ENCODE data around the gene TMEM178B. TPM values are rescaled to one million over a fixed set of nuclear protein-coding genes. Genes with fewer than 3 reads are reported as not detected.

The TMEM178B gene
- total and polyA plus RNA-seq, 10 of the 15 experiments (the other 5 are each of a cell fraction or from before 2014, with no cell fraction given): 0.01 to 1.1 (median 0.04) TPM; not detected in 2

DNA sequence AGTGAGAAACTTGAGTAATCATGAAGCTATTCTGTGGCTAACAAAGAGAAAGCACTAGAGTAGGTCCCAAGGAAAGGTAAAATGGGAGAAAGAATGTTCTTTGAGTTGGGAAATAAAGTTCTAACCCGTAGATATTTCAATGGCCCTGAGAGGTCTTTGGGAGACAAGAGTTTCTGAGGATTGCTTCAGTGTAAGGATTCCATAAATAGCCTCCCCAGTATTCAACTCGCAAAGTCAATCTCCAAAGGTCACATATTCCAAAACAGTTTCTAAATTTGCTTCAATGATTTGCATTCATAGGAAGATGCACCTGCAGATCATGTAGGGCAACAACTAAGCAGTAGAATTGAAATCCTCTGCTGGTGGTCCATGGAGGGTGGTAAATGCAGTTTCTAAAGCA lies 238.5 kb downstream of the TMEM178B start:
- RAD21 ChIA-PET (ENCODE audit: unreplicated experiment): no interaction called here
- in situ Hi-C loops (cut with MboI): no loop called here
- TF ChIP-seq POLR2AphosphoS5 (IDR thresholded peaks at IDR 0.05; ENCODE audit: low read length) (no peak), BMI1 (IDR thresholded peaks at IDR 0.05; ENCODE audit: borderline replicate concordance) (no peak), ZNF207 (IDR thresholded peaks at IDR 0.05; ENCODE audit: borderline replicate concordance) (no peak), RAD51 (IDR thresholded peaks at IDR 0.05) (no peak), SREBF1 (IDR thresholded peaks at IDR 0.05; ENCODE audit: low read length) (no peak)
- TF ChIP-seq, protein P1, sequence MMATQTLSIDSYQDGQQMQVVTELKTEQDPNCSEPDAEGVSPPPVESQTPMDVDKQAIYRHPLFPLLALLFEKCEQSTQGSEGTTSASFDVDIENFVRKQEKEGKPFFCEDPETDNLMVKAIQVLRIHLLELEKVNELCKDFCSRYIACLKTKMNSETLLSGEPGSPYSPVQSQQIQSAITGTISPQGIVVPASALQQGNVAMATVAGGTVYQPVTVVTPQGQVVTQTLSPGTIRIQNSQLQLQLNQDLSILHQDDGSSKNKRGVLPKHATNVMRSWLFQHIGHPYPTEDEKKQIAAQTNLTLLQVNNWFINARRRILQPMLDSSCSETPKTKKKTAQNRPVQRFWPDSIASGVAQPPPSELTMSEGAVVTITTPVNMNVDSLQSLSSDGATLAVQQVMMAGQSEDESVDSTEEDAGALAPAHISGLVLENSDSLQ (IDR thresholded peaks at IDR 0.05): no peak
- no TSS peak for BruUV-seq (replicated peaks)
- no peak overlapping the region for H3K4me2 ChIP-seq (ENCODE audit: control insufficient read depth, insufficient read depth)
- H3K79me2 ChIP-seq (ENCODE audit: control insufficient read depth, insufficient read depth, low read length): no peaks in the 10 kb centered on the region
- intact Hi-C loops (cut with micrococcal nuclease; ENCODE audit: unreplicated experiment): loop anchor here (10.0 kb wide), 1 partner anchor 222 kb away; no protein-coding TSS in a partner anchor
- DNase-seq (ENCODE audit: low read depth, low spot score) (no peak), ATAC-seq (no peak), FAIRE-seq (no peak)
- POLR2A ChIA-PET: no interaction called here
- no peak overlapping the region for H2AFZ ChIP-seq (ENCODE audit: control insufficient read depth, low read depth, low read length)
- H3K9me3 ChIP-seq (replicated peaks; ENCODE audit: control insufficient read depth, insufficient read depth, low read length): no peaks in the 10 kb centered on the region
- no peak overlapping the region for H3K4me3 ChIP-seq
- CTCF ChIA-PET: interaction anchor here (0.6 kb wide), 1 partner anchor 244 kb away, joined by 5 read pairs; no protein-coding TSS in a partner anchor
- SMC1A ChIA-PET (ENCODE audit: uncharacterized antibody, unreplicated experiment): no interaction called here
- H3K36me3 ChIP-seq (ENCODE audit: control insufficient read depth in 2 of 2, insufficient read depth in 2 of 2, low read length in 1 of 2): no peaks in the 10 kb centered on the region
- H3K4me1 ChIP-seq (ENCODE audit: control insufficient read depth, insufficient read depth, low read length): no peaks in the 10 kb centered on the region
- no peaks in the 10 kb centered on the region for H3K27me3 ChIP-seq (replicated peaks in 1 of 2; ENCODE audit: control insufficient read depth in 2 of 2, insufficient read depth in 2 of 2, low read length in 1 of 2)
- no peak overlapping the region for H3K9ac ChIP-seq (ENCODE audit: control insufficient read depth, insufficient read depth, low read length)
- H4K20me1 ChIP-seq (ENCODE audit: control insufficient read depth, insufficient read depth): no peaks in the 10 kb centered on the region
- WGBS (ENCODE audit: insufficient coverage, insufficient replicate concordance, low lambda C conversion rate, missing lambda C conversion rate): 21% methylated on average over 2 of the region's 2 CpGs
- H3K27ac ChIP-seq (ENCODE audit: control insufficient read depth, insufficient read depth): no peak overlapping the region

DNA sequence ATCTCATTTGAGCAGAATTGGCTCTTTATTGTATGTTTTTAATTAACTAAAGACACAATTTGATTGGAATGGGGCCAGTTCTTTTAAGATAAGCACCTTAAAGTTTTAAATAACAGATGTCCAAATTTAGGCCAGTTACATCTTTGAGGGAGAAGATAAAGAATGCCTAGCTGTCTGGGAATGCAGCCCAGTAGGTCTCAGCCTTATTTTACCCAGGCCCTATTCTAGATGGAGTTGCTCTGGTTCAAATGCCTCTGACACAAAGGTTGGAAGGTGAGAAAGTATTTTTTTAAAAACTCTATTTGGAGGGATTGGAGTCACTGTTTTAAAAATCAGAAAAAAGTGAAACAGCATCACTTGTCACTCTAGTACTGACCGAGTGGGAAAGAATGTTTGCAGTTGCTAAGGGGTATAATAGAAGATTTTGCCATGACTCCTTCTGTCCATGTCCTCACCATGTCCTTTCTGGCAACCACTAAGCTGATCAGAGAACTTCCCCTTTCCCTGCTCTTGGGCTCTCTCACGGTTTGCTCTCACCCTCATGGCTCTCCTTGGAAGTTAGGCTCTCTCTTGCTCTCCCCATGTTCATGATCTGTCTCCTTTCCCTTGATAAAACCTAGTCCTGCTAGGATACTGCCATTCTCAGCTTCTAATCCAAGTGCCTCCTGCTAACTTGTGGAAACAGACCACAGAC lies 239.1 kb downstream of the TMEM178B start:
- H3K27ac ChIP-seq (ENCODE audit: control insufficient read depth, insufficient read depth): no peak overlapping the region
- WGBS (ENCODE audit: insufficient coverage, insufficient replicate concordance, low lambda C conversion rate, missing lambda C conversion rate): 4% methylated on average over 2 of the region's 2 CpGs
- TF ChIP-seq, protein P2, sequence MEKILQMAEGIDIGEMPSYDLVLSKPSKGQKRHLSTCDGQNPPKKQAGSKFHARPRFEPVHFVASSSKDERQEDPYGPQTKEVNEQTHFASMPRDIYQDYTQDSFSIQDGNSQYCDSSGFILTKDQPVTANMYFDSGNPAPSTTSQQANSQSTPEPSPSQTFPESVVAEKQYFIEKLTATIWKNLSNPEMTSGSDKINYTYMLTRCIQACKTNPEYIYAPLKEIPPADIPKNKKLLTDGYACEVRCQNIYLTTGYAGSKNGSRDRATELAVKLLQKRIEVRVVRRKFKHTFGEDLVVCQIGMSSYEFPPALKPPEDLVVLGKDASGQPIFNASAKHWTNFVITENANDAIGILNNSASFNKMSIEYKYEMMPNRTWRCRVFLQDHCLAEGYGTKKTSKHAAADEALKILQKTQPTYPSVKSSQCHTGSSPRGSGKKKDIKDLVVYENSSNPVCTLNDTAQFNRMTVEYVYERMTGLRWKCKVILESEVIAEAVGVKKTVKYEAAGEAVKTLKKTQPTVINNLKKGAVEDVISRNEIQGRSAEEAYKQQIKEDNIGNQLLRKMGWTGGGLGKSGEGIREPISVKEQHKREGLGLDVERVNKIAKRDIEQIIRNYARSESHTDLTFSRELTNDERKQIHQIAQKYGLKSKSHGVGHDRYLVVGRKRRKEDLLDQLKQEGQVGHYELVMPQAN (conservative IDR thresholded peaks at IDR 0.05): no peak
- ChIA-PET POLR2A (no interaction called here), RAD21 (ENCODE audit: unreplicated experiment) (no interaction called here), CTCF (no interaction called here), SMC1A (ENCODE audit: uncharacterized antibody, unreplicated experiment) (no interaction called here)
- intact Hi-C loops (cut with micrococcal nuclease; ENCODE audit: unreplicated experiment) (loop anchor here (10.0 kb wide), 1 partner anchor 222 kb away; no protein-coding TSS in a partner anchor), in situ Hi-C loops (cut with MboI) (no loop called here)
- ATAC-seq (no peak), DNase-seq (ENCODE audit: low read depth, low spot score) (no peak), FAIRE-seq (no peak)
- H3K36me3 ChIP-seq (ENCODE audit: control insufficient read depth in 2 of 2, insufficient read depth in 2 of 2, low read length in 1 of 2): no peaks in the 10 kb centered on the region
- no peak overlapping the region for H3K4me3 ChIP-seq
- no peaks in the 10 kb centered on the region for H3K9me3 ChIP-seq (replicated peaks; ENCODE audit: control insufficient read depth, insufficient read depth, low read length)
- no peak overlapping the region for H3K4me2 ChIP-seq (ENCODE audit: control insufficient read depth, insufficient read depth)
- H3K79me2 ChIP-seq (ENCODE audit: control insufficient read depth, insufficient read depth, low read length): no peaks in the 10 kb centered on the region
- no peaks in the 10 kb centered on the region for H3K27me3 ChIP-seq (replicated peaks in 1 of 2; ENCODE audit: control insufficient read depth in 2 of 2, insufficient read depth in 2 of 2, low read length in 1 of 2)
- no peaks in the 10 kb centered on the region for H3K4me1 ChIP-seq (ENCODE audit: control insufficient read depth, insufficient read depth, low read length)
- BruUV-seq (replicated peaks): no TSS peak
- no peak overlapping the region for H2AFZ ChIP-seq (ENCODE audit: control insufficient read depth, low read depth, low read length)
- H4K20me1 ChIP-seq (ENCODE audit: control insufficient read depth, insufficient read depth): no peaks in the 10 kb centered on the region
- no peak overlapping the region for H3K9ac ChIP-seq (ENCODE audit: control insufficient read depth, insufficient read depth, low read length)

Measured in GM12878 (cell line).